ENCODE data around the gene PRKAG2. TPM values are rescaled to one million over a fixed set of nuclear protein-coding genes. Genes with fewer than 3 reads are reported as not detected.

PRKAG2 gene
- polyA plus RNA-seq, 2 donors, result 9.0 to 11.2 TPM

GRCh38 chr7:151702961-151703360 is 174.0 kb downstream of the PRKAG2 start:
- H3K9me3 ChIP-seq (ENCODE audit: control insufficient read depth in 2 of 2, insufficient read depth in 1 of 2, low read depth in 1 of 2, low read length in 1 of 2), result no peaks in the 10 kb centered on the region
- H3K27ac ChIP-seq (ENCODE audit: low read depth in 2 of 2, low read length in 1 of 2), result no peak overlapping the region
- no peak overlapping the region for H3K4me3 ChIP-seq (ENCODE audit: low read depth in 1 of 2, low read length in 2 of 2)
- H3K4me1 ChIP-seq (ENCODE audit: control insufficient read depth in 2 of 2, insufficient read depth in 2 of 2, low read length in 1 of 2), result peaks cover 4 to 5% of the 10 kb centered on the region in 2 donors
- H3K27me3 ChIP-seq (ENCODE audit: control insufficient read depth in 1 of 2, insufficient read depth in 2 of 2, low read length in 2 of 2), result no peaks in the 10 kb centered on the region
- H3K36me3 ChIP-seq (ENCODE audit: control insufficient read depth in 2 of 2, insufficient read depth in 2 of 2, low read length in 1 of 2), result peaks cover 0 to 2% of the 10 kb centered on the region in 2 donors
- 93 to 94% methylated on average over 9 of the region's 9 CpGs for WGBS, 2 donors

GRCh38 chr7:151700586-151701165 is 176.2 kb downstream of the PRKAG2 start:
- no peaks in the 10 kb centered on the region for H3K36me3 ChIP-seq (ENCODE audit: control insufficient read depth in 2 of 2, insufficient read depth in 2 of 2, low read length in 1 of 2)
- no peaks in the 10 kb centered on the region for H3K27me3 ChIP-seq (ENCODE audit: control insufficient read depth in 1 of 2, insufficient read depth in 2 of 2, low read length in 2 of 2)
- WGBS, 2 donors, result 83 to 88% methylated on average over 13 of the region's 13 CpGs
- no peaks in the 10 kb centered on the region for H3K9me3 ChIP-seq (ENCODE audit: control insufficient read depth in 2 of 2, insufficient read depth in 1 of 2, low read depth in 1 of 2, low read length in 1 of 2)
- H3K4me3 ChIP-seq (ENCODE audit: low read depth in 1 of 2, low read length in 2 of 2), result no peak overlapping the region
- no peak overlapping the region for H3K27ac ChIP-seq (ENCODE audit: low read depth in 2 of 2, low read length in 1 of 2)
- peaks cover 0 to 16% of the 10 kb centered on the region in 2 donors for H3K4me1 ChIP-seq (ENCODE audit: control insufficient read depth in 2 of 2, insufficient read depth in 2 of 2, low read length in 1 of 2)

- WGBS, 2 donors, result 84 to 85% methylated on average over 10 of the region's 10 CpGs
- Histone ChIP-seq H3K27ac (ENCODE audit: low read depth in 2 of 2, low read length in 1 of 2) (no peak overlapping the region), H3K27me3 (ENCODE audit: control insufficient read depth in 1 of 2, insufficient read depth in 2 of 2, low read length in 2 of 2) (no peaks in the 10 kb centered on the region), H3K4me1 (ENCODE audit: control insufficient read depth in 2 of 2, insufficient read depth in 2 of 2, low read length in 1 of 2) (peaks cover 0 to 24% of the 10 kb centered on the region in 2 donors), H3K36me3 (ENCODE audit: control insufficient read depth in 2 of 2, insufficient read depth in 2 of 2, low read length in 1 of 2) (no peaks in the 10 kb centered on the region), H3K9me3 (ENCODE audit: control insufficient read depth in 2 of 2, insufficient read depth in 1 of 2, low read depth in 1 of 2, low read length in 1 of 2) (no peaks in the 10 kb centered on the region), H3K4me3 (ENCODE audit: low read depth in 1 of 2, low read length in 2 of 2) (no peak overlapping the region)
Measured at GRCh38 chr7:151699928-151700319, 177.0 kb downstream of the PRKAG2 start.

GRCh38 chr7:151699147-151699927 is 177.6 kb downstream of the PRKAG2 start:
- H3K4me3 ChIP-seq (ENCODE audit: low read depth in 1 of 2, low read length in 2 of 2), result no peak overlapping the region
- no peaks in the 10 kb centered on the region for H3K9me3 ChIP-seq (ENCODE audit: control insufficient read depth in 2 of 2, insufficient read depth in 1 of 2, low read depth in 1 of 2, low read length in 1 of 2)
- no peaks in the 10 kb centered on the region for H3K36me3 ChIP-seq (ENCODE audit: control insufficient read depth in 2 of 2, insufficient read depth in 2 of 2, low read length in 1 of 2)
- peaks cover 0 to 29% of the 10 kb centered on the region in 2 donors for H3K4me1 ChIP-seq (ENCODE audit: control insufficient read depth in 2 of 2, insufficient read depth in 2 of 2, low read length in 1 of 2)
- H3K27ac ChIP-seq (ENCODE audit: low read depth in 2 of 2, low read length in 1 of 2), result no peak overlapping the region
- no peaks in the 10 kb centered on the region for H3K27me3 ChIP-seq (ENCODE audit: control insufficient read depth in 1 of 2, insufficient read depth in 2 of 2, low read length in 2 of 2)
- WGBS, 2 donors, result 81 to 82% methylated on average over 16 of the region's 16 CpGs

GRCh38 chr7:151697942-151698341 is 179.0 kb downstream of the PRKAG2 start:
- no peak overlapping the region for H3K4me3 ChIP-seq (ENCODE audit: low read depth in 1 of 2, low read length in 2 of 2)
- no peak overlapping the region for H3K27ac ChIP-seq (ENCODE audit: low read depth in 2 of 2, low read length in 1 of 2)
- H3K9me3 ChIP-seq (ENCODE audit: control insufficient read depth in 2 of 2, insufficient read depth in 1 of 2, low read depth in 1 of 2, low read length in 1 of 2), result no peaks in the 10 kb centered on the region
- peaks cover 0 to 29% of the 10 kb centered on the region in 2 donors for H3K4me1 ChIP-seq (ENCODE audit: control insufficient read depth in 2 of 2, insufficient read depth in 2 of 2, low read length in 1 of 2)
- WGBS, 2 donors, result 84 to 92% methylated on average over 5 of the region's 5 CpGs
- no peaks in the 10 kb centered on the region for H3K36me3 ChIP-seq (ENCODE audit: control insufficient read depth in 2 of 2, insufficient read depth in 2 of 2, low read length in 1 of 2)
- no peaks in the 10 kb centered on the region for H3K27me3 ChIP-seq (ENCODE audit: control insufficient read depth in 1 of 2, insufficient read depth in 2 of 2, low read length in 2 of 2)

GRCh38 chr7:151697515-151697895 is 179.4 kb downstream of the PRKAG2 start:
- Histone ChIP-seq H3K4me3 (ENCODE audit: low read depth in 1 of 2, low read length in 2 of 2) (no peak overlapping the region), H3K4me1 (ENCODE audit: control insufficient read depth in 2 of 2, insufficient read depth in 2 of 2, low read length in 1 of 2) (peaks cover 0 to 29% of the 10 kb centered on the region in 2 donors), H3K36me3 (ENCODE audit: control insufficient read depth in 2 of 2, insufficient read depth in 2 of 2, low read length in 1 of 2) (no peaks in the 10 kb centered on the region), H3K27me3 (ENCODE audit: control insufficient read depth in 1 of 2, insufficient read depth in 2 of 2, low read length in 2 of 2) (no peaks in the 10 kb centered on the region), H3K27ac (ENCODE audit: low read depth in 2 of 2, low read length in 1 of 2) (no peak overlapping the region), H3K9me3 (ENCODE audit: control insufficient read depth in 2 of 2, insufficient read depth in 1 of 2, low read depth in 1 of 2, low read length in 1 of 2) (no peaks in the 10 kb centered on the region)
- 89 to 90% methylated on average over 10 of the region's 10 CpGs for WGBS, 2 donors

GRCh38 chr7:151696721-151697514 is 180.0 kb downstream of the PRKAG2 start:
- no peak overlapping the region for H3K4me3 ChIP-seq (ENCODE audit: low read depth in 1 of 2, low read length in 2 of 2)
- no peak overlapping the region for H3K27ac ChIP-seq (ENCODE audit: low read depth in 2 of 2, low read length in 1 of 2)
- H3K4me1 ChIP-seq (ENCODE audit: control insufficient read depth in 2 of 2, insufficient read depth in 2 of 2, low read length in 1 of 2), result peaks cover 0 to 29% of the 10 kb centered on the region in 2 donors
- no peaks in the 10 kb centered on the region for H3K36me3 ChIP-seq (ENCODE audit: control insufficient read depth in 2 of 2, insufficient read depth in 2 of 2, low read length in 1 of 2)
- no peaks in the 10 kb centered on the region for H3K9me3 ChIP-seq (ENCODE audit: control insufficient read depth in 2 of 2, insufficient read depth in 1 of 2, low read depth in 1 of 2, low read length in 1 of 2)
- H3K27me3 ChIP-seq (ENCODE audit: control insufficient read depth in 1 of 2, insufficient read depth in 2 of 2, low read length in 2 of 2), result no peaks in the 10 kb centered on the region
- 64% methylated on average over 16 to 18 of the region's 18 CpGs for WGBS, 2 donors

GRCh38 chr7:151695951-151696541 is 180.9 kb downstream of the PRKAG2 start:
- Histone ChIP-seq H3K4me1 (ENCODE audit: control insufficient read depth in 2 of 2, insufficient read depth in 2 of 2, low read length in 1 of 2) (peaks cover 0 to 29% of the 10 kb centered on the region in 2 donors), H3K9me3 (ENCODE audit: control insufficient read depth in 2 of 2, insufficient read depth in 1 of 2, low read depth in 1 of 2, low read length in 1 of 2) (no peaks in the 10 kb centered on the region), H3K4me3 (ENCODE audit: low read depth in 1 of 2, low read length in 2 of 2) (no peak overlapping the region), H3K27ac (ENCODE audit: low read depth in 2 of 2, low read length in 1 of 2) (peak overlapping the region in 1 of 2 donors; percentile 19), H3K27me3 (ENCODE audit: control insufficient read depth in 1 of 2, insufficient read depth in 2 of 2, low read length in 2 of 2) (no peaks in the 10 kb centered on the region), H3K36me3 (ENCODE audit: control insufficient read depth in 2 of 2, insufficient read depth in 2 of 2, low read length in 1 of 2) (no peaks in the 10 kb centered on the region)
- WGBS, 2 donors, result 57 to 65% methylated on average over 24 of the region's 24 CpGs

- Histone ChIP-seq H3K27me3 (ENCODE audit: control insufficient read depth in 1 of 2, insufficient read depth in 2 of 2, low read length in 2 of 2) (no peaks in the 10 kb centered on the region), H3K4me1 (ENCODE audit: control insufficient read depth in 2 of 2, insufficient read depth in 2 of 2, low read length in 1 of 2) (peaks cover 0 to 29% of the 10 kb centered on the region in 2 donors), H3K4me3 (ENCODE audit: low read depth in 1 of 2, low read length in 2 of 2) (no peak overlapping the region), H3K36me3 (ENCODE audit: control insufficient read depth in 2 of 2, insufficient read depth in 2 of 2, low read length in 1 of 2) (no peaks in the 10 kb centered on the region), H3K9me3 (ENCODE audit: control insufficient read depth in 2 of 2, insufficient read depth in 1 of 2, low read depth in 1 of 2, low read length in 1 of 2) (no peaks in the 10 kb centered on the region), H3K27ac (ENCODE audit: low read depth in 2 of 2, low read length in 1 of 2) (no peak overlapping the region)
- 40 to 41% methylated on average over 15 of the region's 15 CpGs for WGBS, 2 donors
Measured at GRCh38 chr7:151694828-151695580, 181.9 kb downstream of the PRKAG2 start.
